ENCODE measurements around the gene LRP1B. TPM values are rescaled to one million over a fixed set of nuclear protein-coding genes. Genes with fewer than 3 reads are reported as not detected.

Gene LRP1B
- total RNA-seq, 4 donors from 2014 or later: 3.3 to 11.1 (median 4.6) TPM

GRCh38 chr2:140185076-140185475 lies 1945.7 kb downstream of the LRP1B start:
- H3K4me3 ChIP-seq: no peak overlapping the region
- in situ Hi-C loops (cut with MboI; ENCODE audit: low sequenced_read_pairs in 4 of 4) (no loop called here), intact Hi-C loops (cut with DNase I; ENCODE audit: low total_unique reads) (no loop called here)
- H3K27ac ChIP-seq: no peak overlapping the region
- H3K27me3 ChIP-seq: no peaks in the 10 kb centered on the region
- no peak for ATAC-seq
- no peaks in the 10 kb centered on the region for H3K36me3 ChIP-seq
- DNase-seq: no peak
- no peaks in the 10 kb centered on the region for H3K9me3 ChIP-seq
- TF ChIP-seq POLR2A (IDR thresholded peaks at IDR 0.05): no peak
- TF ChIP-seq, protein P1, sequence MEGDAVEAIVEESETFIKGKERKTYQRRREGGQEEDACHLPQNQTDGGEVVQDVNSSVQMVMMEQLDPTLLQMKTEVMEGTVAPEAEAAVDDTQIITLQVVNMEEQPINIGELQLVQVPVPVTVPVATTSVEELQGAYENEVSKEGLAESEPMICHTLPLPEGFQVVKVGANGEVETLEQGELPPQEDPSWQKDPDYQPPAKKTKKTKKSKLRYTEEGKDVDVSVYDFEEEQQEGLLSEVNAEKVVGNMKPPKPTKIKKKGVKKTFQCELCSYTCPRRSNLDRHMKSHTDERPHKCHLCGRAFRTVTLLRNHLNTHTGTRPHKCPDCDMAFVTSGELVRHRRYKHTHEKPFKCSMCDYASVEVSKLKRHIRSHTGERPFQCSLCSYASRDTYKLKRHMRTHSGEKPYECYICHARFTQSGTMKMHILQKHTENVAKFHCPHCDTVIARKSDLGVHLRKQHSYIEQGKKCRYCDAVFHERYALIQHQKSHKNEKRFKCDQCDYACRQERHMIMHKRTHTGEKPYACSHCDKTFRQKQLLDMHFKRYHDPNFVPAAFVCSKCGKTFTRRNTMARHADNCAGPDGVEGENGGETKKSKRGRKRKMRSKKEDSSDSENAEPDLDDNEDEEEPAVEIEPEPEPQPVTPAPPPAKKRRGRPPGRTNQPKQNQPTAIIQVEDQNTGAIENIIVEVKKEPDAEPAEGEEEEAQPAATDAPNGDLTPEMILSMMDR (IDR thresholded peaks at IDR 0.05 in 4 of 5, conservative IDR thresholded peaks at IDR 0.05 in 1 of 5): no peak
- H3K4me1 ChIP-seq: peaks cover 0 to 6% of the 10 kb centered on the region in 2 donors

- TF ChIP-seq, protein P1 (IDR thresholded peaks at IDR 0.05 in 4 of 5, conservative IDR thresholded peaks at IDR 0.05 in 1 of 5): no peak
- no peak for TF ChIP-seq POLR2A (IDR thresholded peaks at IDR 0.05)
- intact Hi-C loops (cut with DNase I; ENCODE audit: low total_unique reads): no loop called here
- in situ Hi-C loops (cut with MboI; ENCODE audit: low sequenced_read_pairs in 4 of 4): no loop called here
These were observed 1947.6 kb downstream of the LRP1B start for GRCh38 chr2:140183056-140183765.

More at GRCh38 chr2:140183056-140183765, 1947.6 kb downstream of the LRP1B start:
- ATAC-seq (no peak), DNase-seq (no peak)
- H3K36me3 ChIP-seq: no peaks in the 10 kb centered on the region
- H3K27me3 ChIP-seq: no peaks in the 10 kb centered on the region
- H3K9me3 ChIP-seq: no peaks in the 10 kb centered on the region
- H3K4me3 ChIP-seq: no peak overlapping the region
- H3K4me1 ChIP-seq: peaks cover 0 to 6% of the 10 kb centered on the region in 2 donors
- no peak overlapping the region for H3K27ac ChIP-seq

Small RNA genes lying within 50 kb of the gene (microRNA-seq; reads per million reads assigned to microRNA genes)
- 0 reads per million in 2 donors for gene MIR7157 (ENCODE audit: borderline replicate concordance in 2 of 2)
